OCI-LY7 (cell line): ENCODE results near the gene MPV17L. TPM values are rescaled to one million over a fixed set of nuclear protein-coding genes. Genes with fewer than 3 reads are reported as not detected.

Experiments used
- BruUV-seq: library from RNA; stranded (reverse); fragments of 400-500 nt; replicated peaks from 2 replicates; lab custom pipeline; 2021; lab: Mats Ljungman, UMichigan
- CTCF ChIA-PET: fragments of 300-600 bp; sonication (Branson Sonifier 250); formaldehyde crosslinking; loops from one replicate; lab custom pipeline; 2022; ENCODE audit warnings: antibody characterized with exemption; ENCODE audit not compliant: unreplicated experiment; lab: Charles Lee
- POLR2A ChIA-PET: fragments of 300-600 bp; sonication (Branson Sonifier 250); formaldehyde crosslinking; loops from one replicate; lab custom pipeline; 2022; ENCODE audit warnings: antibody characterized with exemption; lab: Charles Lee
- DNase-seq: peaks from one replicate; pipeline ENCODE4 v3.0.0-alpha.2; 2015; ENCODE audit warnings: low spot score
- H2AFZ ChIP-seq: fragments of 200-600 bp; sonication (generic), shearing (Covaris generic); 2 replicates; pipeline ENCODE4 v1.6.1; 2014; ENCODE audit warnings: mild to moderate bottlenecking, antibody characterized with exemption, low read length, moderate library complexity
- H3K27ac ChIP-seq: fragments of 200-600 bp; sonication (generic); 2 replicates; pipeline ENCODE4 v1.5.1; 2014; ENCODE audit warnings: mixed run types, low read depth, mild to moderate bottlenecking, moderate library complexity, low read length, inconsistent platforms; ENCODE audit not compliant: poor library complexity, severe bottlenecking
- H3K36me3 ChIP-seq: fragments of 200-600 bp; sonication (generic); 2 replicates; pipeline ENCODE4 v1.6.1; 2014; ENCODE audit warnings: mild to moderate bottlenecking, antibody characterized with exemption, low read length, moderate library complexity, mixed read lengths; ENCODE audit not compliant: insufficient read depth
- H3K4me1 ChIP-seq: fragments of 200-600 bp; sonication (generic); 2 replicates; pipeline ENCODE4 v1.5.1; 2014; ENCODE audit warnings: mild to moderate bottlenecking, low read length; ENCODE audit not compliant: insufficient read depth, poor library complexity, severe bottlenecking
- H3K4me2 ChIP-seq: fragments of 200-600 bp; sonication (generic); 2 replicates; pipeline ENCODE4 v1.6.1; 2014; ENCODE audit warnings: mild to moderate bottlenecking, low read length
- H3K4me3 ChIP-seq: fragments of 200-600 bp; sonication (generic); 2 replicates; pipeline ENCODE4 v1.5.1; 2014; ENCODE audit warnings: mild to moderate bottlenecking, low read depth, low read length; ENCODE audit not compliant: poor library complexity, severe bottlenecking
- H3K79me2 ChIP-seq: fragments of 200-600 bp; sonication (generic); 2 replicates; pipeline ENCODE4 v1.6.1; 2016; ENCODE audit warnings: low read depth, mild to moderate bottlenecking, low read length, moderate library complexity, mixed read lengths; ENCODE audit not compliant: insufficient read depth
- H3K9me2 ChIP-seq: fragments of 200-600 bp; sonication (generic); 2 replicates; pipeline ENCODE4 v1.6.1; 2016; ENCODE audit warnings: mild to moderate bottlenecking, low read length, mixed read lengths; ENCODE audit not compliant: insufficient read depth
- H3K9me3 ChIP-seq: fragments of 200-600 bp; sonication (generic); 2 replicates; pipeline ENCODE4 v1.6.1; 2014; ENCODE audit warnings: mild to moderate bottlenecking, mixed run types, low read length, mixed read lengths
- H4K20me1 ChIP-seq: fragments of 200-600 bp; sonication (generic); 2 replicates; pipeline ENCODE4 v1.6.1; 2014; ENCODE audit warnings: mild to moderate bottlenecking, antibody characterized with exemption, low read length, moderate library complexity, mixed read lengths; ENCODE audit not compliant: insufficient read depth
- CTCF ChIP-seq: fragments of 200-600 bp; sonication (generic); conservative IDR thresholded peaks from 2 replicates; pipeline ENCODE4 v1.5.1; 2014; ENCODE audit warnings: mild to moderate bottlenecking, antibody characterized with exemption, low read length, moderate library complexity, mixed read lengths
- EZH2phosphoT487 ChIP-seq: fragments of 200-600 bp; sonication (generic); IDR thresholded peaks from 2 replicates; pipeline ENCODE4 v1.6.1; 2018; ENCODE audit warnings: low read depth, borderline replicate concordance, mild to moderate bottlenecking, mixed run types, antibody characterized with exemption, low read length, moderate library complexity, mixed read lengths
- intact Hi-C: fragments of 100-400 bp; cut with micrococcal nuclease; formaldehyde crosslinking; loops from one replicate; pipeline ENCODE4 v1.10.0; 2022; ENCODE audit not compliant: unreplicated experiment
- total RNA-seq, 2 experiments: library from RNA; depleted of rRNA in 1 of 2; stranded (reverse); fragments of >200 nt in 1 of 2; shearing (Covaris generic) in 1 of 2; gene quantifications; 2 replicates each; pipeline ENCODE4 v1.2.3, GENCODE V29; 2014 to 2022

Gene MPV17L
- total RNA-seq, 2 experiments from 2014 or later = 0.08 TPM; not detected in 1

GRCh38 chr16:15422222-15422621, 26.7 kb downstream of the MPV17L start:
- H2AFZ ChIP-seq = no peak overlapping the region
- no TSS peak for BruUV-seq
- POLR2A ChIA-PET = no interaction called here

GRCh38 chr16:15425861-15426260, 30.3 kb downstream of the MPV17L start:
- POLR2A ChIA-PET = interaction anchor here (1.0 kb wide), 1 partner anchor 217 kb away, joined by 3 read pairs; the partner anchor contains the start of gene MARF1
- Histone ChIP-seq H3K9me3 (no peaks in the 10 kb centered on the region), H3K4me1 (no peaks in the 10 kb centered on the region), H3K27ac (no peak overlapping the region), H3K36me3 (no peaks in the 10 kb centered on the region), H3K79me2 (no peaks in the 10 kb centered on the region), H4K20me1 (no peaks in the 10 kb centered on the region), H2AFZ (no peak overlapping the region), H3K4me2 (no peak overlapping the region), H3K4me3 (no peak overlapping the region), H3K9me2 (no peaks in the 10 kb centered on the region)
- CTCF ChIA-PET = no interaction called here
- BruUV-seq = no TSS peak
- intact Hi-C loops = no loop called here
- DNase-seq = no peak
- no peak for TF ChIP-seq CTCF
- TF ChIP-seq EZH2phosphoT487 = no peak

More at GRCh38 chr16:15422222-15422621, 26.7 kb downstream of the MPV17L start:
- CTCF ChIA-PET = no interaction called here
- no peak for TF ChIP-seq CTCF
- no peak for TF ChIP-seq EZH2phosphoT487
- no peak overlapping the region for H3K4me2 ChIP-seq
- no peaks in the 10 kb centered on the region for H3K4me1 ChIP-seq
- H3K36me3 ChIP-seq = no peaks in the 10 kb centered on the region
- H3K79me2 ChIP-seq = no peaks in the 10 kb centered on the region
- no peaks in the 10 kb centered on the region for H4K20me1 ChIP-seq
- no peak for DNase-seq
- no peaks in the 10 kb centered on the region for H3K9me3 ChIP-seq
- H3K4me3 ChIP-seq = no peak overlapping the region
- H3K27ac ChIP-seq = no peak overlapping the region
- no peaks in the 10 kb centered on the region for H3K9me2 ChIP-seq
- intact Hi-C loops = no loop called here

GRCh38 chr16:15426796-15427195, 31.2 kb downstream of the MPV17L start:
- Histone ChIP-seq H4K20me1 (no peaks in the 10 kb centered on the region), H3K9me2 (no peaks in the 10 kb centered on the region), H3K79me2 (no peaks in the 10 kb centered on the region), H3K36me3 (no peaks in the 10 kb centered on the region), H2AFZ (no peak overlapping the region), H3K27ac (no peak overlapping the region), H3K4me2 (no peak overlapping the region), H3K9me3 (no peaks in the 10 kb centered on the region), H3K4me3 (no peak overlapping the region), H3K4me1 (no peaks in the 10 kb centered on the region)
- TF ChIP-seq CTCF (no peak), EZH2phosphoT487 (no peak)
- no TSS peak for BruUV-seq
- CTCF ChIA-PET = no interaction called here
- intact Hi-C loops = no loop called here
- POLR2A ChIA-PET = no interaction called here
- no peak for DNase-seq
